ENCODE data around the gene THBS2. TPM values are rescaled to one million over a fixed set of nuclear protein-coding genes. Genes with fewer than 3 reads are reported as not detected.

THBS2 gene
- polyA plus RNA-seq, 1 experiment, result 857 TPM

- ChIA-PET CTCF (no interaction called here), POLR2A (interaction anchor here (0.5 to 0.6 kb wide), 2 partner anchors 8 to 317 kb away, joined by 3 to 4 read pairs; no protein-coding TSS in a partner anchor)
- peak; percentile 26 for DNase-seq (ENCODE audit: low read depth)
- Histone ChIP-seq H3K4me3 (ENCODE audit: low read depth, low read length) (no peak overlapping the region), H3K36me3 (ENCODE audit: control insufficient read depth, insufficient read depth, low read length) (no peaks in the 10 kb centered on the region), H3K27me3 (ENCODE audit: control insufficient read depth, insufficient read depth, low read length) (no peaks in the 10 kb centered on the region)
- TF ChIP-seq CTCF (IDR thresholded peaks at IDR 0.05; ENCODE audit: insufficient read depth, low read depth, low read length), result no peak
Observed at GRCh38 chr6:169269180-169270076, 15.8 kb upstream of the THBS2 start.

GRCh38 chr6:169268276-169268675 lies 14.6 kb upstream of the THBS2 start:
- no peak for DNase-seq (ENCODE audit: low read depth)
- Histone ChIP-seq H3K36me3 (ENCODE audit: control insufficient read depth, insufficient read depth, low read length) (no peaks in the 10 kb centered on the region), H3K4me3 (ENCODE audit: low read depth, low read length) (no peak overlapping the region), H3K27me3 (ENCODE audit: control insufficient read depth, insufficient read depth, low read length) (no peaks in the 10 kb centered on the region)
- no peak for TF ChIP-seq CTCF (IDR thresholded peaks at IDR 0.05; ENCODE audit: insufficient read depth, low read depth, low read length)
- ChIA-PET CTCF (interaction anchor here (1.1 kb wide), 1 partner anchor 9 kb away, joined by 3 read pairs; no protein-coding TSS in a partner anchor), POLR2A (no interaction called here)

- no peak for TF ChIP-seq CTCF (IDR thresholded peaks at IDR 0.05; ENCODE audit: insufficient read depth, low read depth, low read length)
- peak; percentile 59 for DNase-seq (ENCODE audit: low read depth)
- Histone ChIP-seq H3K27me3 (ENCODE audit: control insufficient read depth, insufficient read depth, low read length) (no peaks in the 10 kb centered on the region), H3K4me3 (ENCODE audit: low read depth, low read length) (no peak overlapping the region), H3K36me3 (ENCODE audit: control insufficient read depth, insufficient read depth, low read length) (no peaks in the 10 kb centered on the region)
- ChIA-PET CTCF (interaction anchor here (1.1 kb wide), 1 partner anchor 11 kb away, joined by 3 read pairs; no protein-coding TSS in a partner anchor), POLR2A (no interaction called here)
Observed at GRCh38 chr6:169266746-169267591, 13.3 kb upstream of the THBS2 start.

- Histone ChIP-seq H3K27me3 (ENCODE audit: control insufficient read depth, insufficient read depth, low read length) (no peaks in the 10 kb centered on the region), H3K4me3 (ENCODE audit: low read depth, low read length) (no peak overlapping the region), H3K36me3 (ENCODE audit: control insufficient read depth, insufficient read depth, low read length) (no peaks in the 10 kb centered on the region)
- no peak for TF ChIP-seq CTCF (IDR thresholded peaks at IDR 0.05; ENCODE audit: insufficient read depth, low read depth, low read length)
- CTCF ChIA-PET, result no interaction called here
- no peak for DNase-seq (ENCODE audit: low read depth)
- POLR2A ChIA-PET, result interaction anchor here (0.6 kb wide), 1 partner anchor 18 kb away, joined by 4 read pairs; no protein-coding TSS in a partner anchor
Observed at GRCh38 chr6:169266261-169266660, 12.6 kb upstream of the THBS2 start.
